Fibroblast of lung (primary cell): ENCODE results near the gene TMEM191B.
"Not testable (repeated sequence)": the region's sequence is repeated elsewhere in the genome, so short reads cannot be mapped to it uniquely, and the experiment has no call there.

ENCODE experiments used
- EZH2 ChIP-seq: IDR thresholded peaks from 2 replicates; pipeline ENCODE4 v1.5.1; 2012; ENCODE audit warnings: low read length, control low read depth, mild to moderate bottlenecking; ENCODE audit errors: missing control alignments
- TF ChIP-seq, protein P1 (sequence below), 2 donors: IDR thresholded peaks in 1 of 2; conservative IDR thresholded peaks in 1 of 2; 1 replicate in 1 of 2; 2 replicates in 1 of 2; pipeline ENCODE4 v1.5.1; 2011 to 2012; ENCODE audit warnings: low read length in 2 of 2, control low read depth in 1 of 2, inconsistent platforms in 1 of 2, low read depth in 1 of 2, mild to moderate bottlenecking in 1 of 2

DNA sequence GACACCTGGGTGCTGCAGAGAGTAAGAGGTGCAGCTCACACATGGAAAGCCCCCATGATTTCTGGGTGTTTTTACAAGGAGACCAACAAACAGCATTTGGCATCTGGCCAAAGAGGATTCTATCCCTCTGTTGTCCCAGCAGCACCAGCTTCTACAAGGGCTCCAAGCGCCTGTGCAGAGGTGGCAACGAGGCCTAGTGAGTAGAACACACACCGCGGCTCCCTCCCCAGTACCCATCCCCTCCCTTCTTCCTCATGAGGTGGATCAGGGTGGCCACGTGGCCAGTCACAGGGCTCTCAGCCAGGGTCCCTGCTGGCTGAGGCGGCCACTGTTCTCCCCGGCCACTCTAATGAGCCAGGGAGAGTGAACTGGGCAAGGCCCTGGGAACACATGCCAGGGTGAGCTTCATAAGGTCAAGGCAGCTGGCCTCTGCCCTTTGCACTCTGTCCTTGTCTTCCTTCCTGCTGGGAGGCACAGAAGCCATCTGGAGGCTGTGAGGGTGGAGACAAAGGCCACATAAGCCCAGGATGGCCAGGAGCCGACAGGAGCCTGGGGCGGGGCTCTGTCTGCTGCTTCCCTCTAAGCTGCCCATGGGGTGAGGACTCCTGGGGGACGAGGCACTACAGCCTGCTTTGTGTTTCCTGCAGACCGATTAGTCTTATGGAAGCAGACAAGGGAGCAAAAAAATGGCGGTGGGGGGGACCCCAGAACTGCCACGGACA is 22.0 kb downstream of the TMEM191B start:
- TF ChIP-seq, protein P1, sequence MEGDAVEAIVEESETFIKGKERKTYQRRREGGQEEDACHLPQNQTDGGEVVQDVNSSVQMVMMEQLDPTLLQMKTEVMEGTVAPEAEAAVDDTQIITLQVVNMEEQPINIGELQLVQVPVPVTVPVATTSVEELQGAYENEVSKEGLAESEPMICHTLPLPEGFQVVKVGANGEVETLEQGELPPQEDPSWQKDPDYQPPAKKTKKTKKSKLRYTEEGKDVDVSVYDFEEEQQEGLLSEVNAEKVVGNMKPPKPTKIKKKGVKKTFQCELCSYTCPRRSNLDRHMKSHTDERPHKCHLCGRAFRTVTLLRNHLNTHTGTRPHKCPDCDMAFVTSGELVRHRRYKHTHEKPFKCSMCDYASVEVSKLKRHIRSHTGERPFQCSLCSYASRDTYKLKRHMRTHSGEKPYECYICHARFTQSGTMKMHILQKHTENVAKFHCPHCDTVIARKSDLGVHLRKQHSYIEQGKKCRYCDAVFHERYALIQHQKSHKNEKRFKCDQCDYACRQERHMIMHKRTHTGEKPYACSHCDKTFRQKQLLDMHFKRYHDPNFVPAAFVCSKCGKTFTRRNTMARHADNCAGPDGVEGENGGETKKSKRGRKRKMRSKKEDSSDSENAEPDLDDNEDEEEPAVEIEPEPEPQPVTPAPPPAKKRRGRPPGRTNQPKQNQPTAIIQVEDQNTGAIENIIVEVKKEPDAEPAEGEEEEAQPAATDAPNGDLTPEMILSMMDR (conservative IDR thresholded peaks at IDR 0.05 in 1 of 2, IDR thresholded peaks at IDR 0.05 in 1 of 2; ENCODE audit: low read depth in 1 of 2, low read length in 2 of 2), result not testable (repeated sequence)
- not testable (repeated sequence) for TF ChIP-seq EZH2
